Choroid plexus epithelial cell (primary cell): ENCODE results near the gene CFAP92.

Experiments
- DNase-seq: peaks from one replicate; pipeline ENCODE4 v3.0.0-alpha.2; 2010; ENCODE audit warnings: low read depth
- H3K4me3 ChIP-seq: 2 replicates; pipeline ENCODE4 v1.5.1; 2011; ENCODE audit warnings: low read depth, mild to moderate bottlenecking, control low read depth, low read length, moderate library complexity
- TF ChIP-seq, protein P1 (sequence below): conservative IDR thresholded peaks from 2 replicates; pipeline ENCODE4 v1.5.1; 2011; ENCODE audit warnings: low read depth, mild to moderate bottlenecking, control low read depth, inconsistent platforms, low read length, moderate library complexity

Gene CFAP92, protein sequence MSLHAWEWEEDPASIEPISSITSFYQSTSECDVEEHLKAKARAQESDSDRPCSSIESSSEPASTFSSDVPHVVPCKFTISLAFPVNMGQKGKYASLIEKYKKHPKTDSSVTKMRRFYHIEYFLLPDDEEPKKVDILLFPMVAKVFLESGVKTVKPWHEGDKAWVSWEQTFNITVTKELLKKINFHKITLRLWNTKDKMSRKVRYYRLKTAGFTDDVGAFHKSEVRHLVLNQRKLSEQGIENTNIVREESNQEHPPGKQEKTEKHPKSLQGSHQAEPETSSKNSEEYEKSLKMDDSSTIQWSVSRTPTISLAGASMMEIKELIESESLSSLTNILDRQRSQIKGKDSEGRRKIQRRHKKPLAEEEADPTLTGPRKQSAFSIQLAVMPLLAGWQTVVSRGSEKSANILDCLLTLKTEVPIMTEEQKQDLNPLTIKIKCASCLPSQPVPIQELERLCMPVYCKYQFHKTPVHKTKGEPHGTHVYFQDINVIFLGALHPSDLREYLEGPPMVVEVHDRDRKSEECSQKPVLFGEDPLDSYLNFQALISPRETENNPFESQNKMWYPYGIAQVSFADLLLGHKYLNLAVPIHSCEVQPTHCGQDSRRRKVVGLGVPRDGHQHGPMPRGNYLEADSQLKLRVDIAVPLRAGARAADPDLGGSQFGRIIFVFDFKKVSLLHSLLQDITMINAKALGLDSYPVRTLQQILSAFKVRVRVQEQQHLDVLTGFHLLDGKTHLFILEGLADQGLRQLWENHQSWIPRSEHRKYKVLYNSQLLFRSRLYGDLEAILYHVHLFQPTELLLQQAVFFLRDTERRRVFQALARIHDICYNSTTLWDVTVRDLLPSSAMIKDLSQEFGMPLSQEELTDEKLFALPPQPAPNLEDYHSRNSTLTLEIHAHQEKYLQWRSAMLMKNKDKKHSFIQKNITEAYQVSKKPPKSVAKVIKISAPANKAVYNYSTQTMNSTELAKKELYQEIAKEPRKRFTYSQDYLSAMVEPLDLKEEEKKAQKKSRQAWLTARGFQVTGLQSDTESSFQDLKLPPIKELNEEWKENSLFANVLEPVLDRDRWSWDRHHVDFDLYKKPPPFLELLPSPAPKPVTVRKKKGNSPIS

GRCh38 chr3:128993461-128994172 is at the start of gene CFAP92:
Gene CFAP92 (minus strand): TSS chr3:128994076. CDS start chr3:128993304, 772 bp downstream.
- DNase-seq, result peak; percentile 70
- H3K4me3 ChIP-seq, result peak within 1 kb of the TSS; percentile 52
- TF ChIP-seq, protein P1, sequence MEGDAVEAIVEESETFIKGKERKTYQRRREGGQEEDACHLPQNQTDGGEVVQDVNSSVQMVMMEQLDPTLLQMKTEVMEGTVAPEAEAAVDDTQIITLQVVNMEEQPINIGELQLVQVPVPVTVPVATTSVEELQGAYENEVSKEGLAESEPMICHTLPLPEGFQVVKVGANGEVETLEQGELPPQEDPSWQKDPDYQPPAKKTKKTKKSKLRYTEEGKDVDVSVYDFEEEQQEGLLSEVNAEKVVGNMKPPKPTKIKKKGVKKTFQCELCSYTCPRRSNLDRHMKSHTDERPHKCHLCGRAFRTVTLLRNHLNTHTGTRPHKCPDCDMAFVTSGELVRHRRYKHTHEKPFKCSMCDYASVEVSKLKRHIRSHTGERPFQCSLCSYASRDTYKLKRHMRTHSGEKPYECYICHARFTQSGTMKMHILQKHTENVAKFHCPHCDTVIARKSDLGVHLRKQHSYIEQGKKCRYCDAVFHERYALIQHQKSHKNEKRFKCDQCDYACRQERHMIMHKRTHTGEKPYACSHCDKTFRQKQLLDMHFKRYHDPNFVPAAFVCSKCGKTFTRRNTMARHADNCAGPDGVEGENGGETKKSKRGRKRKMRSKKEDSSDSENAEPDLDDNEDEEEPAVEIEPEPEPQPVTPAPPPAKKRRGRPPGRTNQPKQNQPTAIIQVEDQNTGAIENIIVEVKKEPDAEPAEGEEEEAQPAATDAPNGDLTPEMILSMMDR, result no peak

DNA sequence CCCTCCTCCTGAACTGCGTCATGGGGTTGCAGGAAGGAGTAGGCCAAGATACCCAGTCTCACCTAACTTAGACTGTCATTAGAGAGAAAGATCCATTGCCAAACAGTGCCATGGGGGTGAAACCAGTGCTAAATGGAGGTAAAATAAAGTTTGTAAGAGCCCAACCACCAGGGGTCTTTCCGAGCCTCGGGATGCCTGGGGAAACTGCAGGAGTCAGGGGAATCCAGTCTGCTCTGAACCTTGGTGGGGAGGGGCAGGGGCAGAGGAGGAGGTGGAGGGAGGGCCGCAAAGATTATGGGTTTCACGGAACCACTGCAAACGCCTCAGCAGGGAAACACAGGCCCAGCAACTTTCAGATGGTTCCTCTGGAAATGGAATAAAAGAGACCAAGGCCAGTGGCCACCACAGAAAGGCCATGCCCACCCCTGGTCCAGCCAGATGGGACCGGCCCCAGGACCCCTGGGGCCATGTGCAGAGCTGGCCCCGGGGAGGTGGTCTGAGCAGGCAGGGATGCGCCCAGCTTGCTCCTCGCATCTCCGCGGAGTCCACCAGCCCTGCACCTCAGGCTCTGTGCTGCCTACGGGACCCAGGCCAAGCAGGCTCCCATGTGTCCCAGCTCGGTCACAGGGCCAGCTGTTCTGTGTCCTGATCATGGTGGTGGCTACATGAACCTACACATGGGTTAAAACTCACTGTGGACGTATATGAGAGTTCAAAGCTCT is 46.9 kb upstream of the CFAP92 start:
- DNase-seq, result no peak
- TF ChIP-seq, protein P1, result no peak
- H3K4me3 ChIP-seq, result no peak overlapping the region

- TF ChIP-seq, protein P1, result no peak
- DNase-seq, result no peak
- no peak overlapping the region for H3K4me3 ChIP-seq
Observed at GRCh38 chr3:129040039-129040336, 46.1 kb upstream of the CFAP92 start.

DNA sequence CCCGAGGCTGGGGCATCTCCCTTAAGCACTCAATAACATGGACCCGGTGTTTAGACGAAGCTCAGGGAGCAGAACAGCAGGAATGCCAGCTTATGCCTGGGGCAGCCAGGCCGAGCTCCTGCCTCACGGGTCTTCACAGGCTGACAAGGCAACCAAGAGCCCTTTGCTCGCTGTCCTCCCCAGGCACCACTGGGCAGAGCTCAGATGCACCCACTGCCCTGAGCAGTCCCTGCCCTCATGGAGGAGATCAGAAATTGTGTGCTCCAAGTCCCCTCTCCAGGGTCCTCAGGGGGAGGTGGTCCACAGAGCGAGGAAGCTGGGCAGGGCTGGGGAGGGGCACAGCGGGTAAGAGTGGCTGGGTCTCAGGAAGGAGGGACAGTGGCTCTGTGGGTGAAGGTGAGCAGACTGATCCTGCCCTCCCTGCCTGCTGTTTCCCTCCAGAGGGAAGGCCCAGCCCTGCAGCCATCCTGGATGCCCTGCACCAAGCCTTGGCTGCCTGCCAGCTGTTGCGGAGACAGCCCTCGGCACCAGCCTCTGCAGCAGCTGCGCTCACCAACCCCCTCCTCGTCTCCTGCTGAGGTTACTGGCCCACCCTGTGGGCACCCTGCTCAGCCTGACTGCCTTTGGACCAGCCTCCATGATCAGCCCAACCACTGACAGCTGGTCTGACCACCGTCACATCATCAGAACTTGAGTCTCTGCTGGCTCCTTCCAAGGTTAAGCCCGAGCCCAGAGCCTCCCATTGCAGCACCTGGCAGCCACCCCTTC is 45.6 kb upstream of the CFAP92 start:
- no peak overlapping the region for H3K4me3 ChIP-seq
- no peak for DNase-seq
- TF ChIP-seq, protein P1, result no peak

DNA sequence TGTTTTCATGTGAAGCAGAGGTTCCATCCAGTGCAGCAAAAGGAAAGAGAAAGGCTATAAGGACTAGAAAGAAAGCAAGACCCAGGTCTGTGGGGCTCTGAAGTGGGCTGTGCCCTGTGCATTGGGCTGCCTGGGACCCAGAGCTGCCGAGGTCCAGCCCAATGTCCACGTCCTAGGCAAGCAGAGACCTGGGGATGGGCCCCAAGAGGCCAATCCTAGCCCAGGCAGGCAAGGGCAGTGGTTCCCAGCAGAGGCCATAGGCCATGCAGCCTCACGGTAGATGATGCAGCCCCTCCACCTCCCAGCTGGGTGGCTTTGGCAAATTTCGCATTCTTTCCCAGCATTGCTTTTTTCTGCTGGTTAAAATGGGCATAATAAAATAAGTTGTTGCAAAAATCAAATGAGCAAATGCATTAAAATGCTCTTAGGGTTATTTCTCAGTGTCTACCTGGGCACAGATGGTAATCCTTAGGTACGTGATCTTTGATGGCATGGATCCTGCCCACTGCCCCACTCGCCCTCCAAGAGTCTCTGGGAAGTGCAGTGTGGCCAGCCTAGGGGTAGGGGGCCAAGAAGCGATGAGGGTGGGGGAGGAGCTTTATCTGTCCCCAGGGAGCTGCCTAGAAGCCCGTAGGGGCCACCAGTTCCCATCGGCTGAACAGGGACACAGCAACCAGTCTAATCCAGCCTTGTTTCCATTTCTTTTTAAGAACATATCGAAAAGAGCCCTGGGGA is 44.4 kb upstream of the CFAP92 start:
- TF ChIP-seq, protein P1, result no peak
- no peak overlapping the region for H3K4me3 ChIP-seq
- DNase-seq, result no peak
